Fibroblast of upper back skin (primary cell): Measurements from ENCODE around the gene RIPOR2.

Source experiments
- DNase-seq: peaks from one replicate; pipeline ENCODE4 v3.0.0-alpha.2; 2013

RIPOR2 gene, protein sequence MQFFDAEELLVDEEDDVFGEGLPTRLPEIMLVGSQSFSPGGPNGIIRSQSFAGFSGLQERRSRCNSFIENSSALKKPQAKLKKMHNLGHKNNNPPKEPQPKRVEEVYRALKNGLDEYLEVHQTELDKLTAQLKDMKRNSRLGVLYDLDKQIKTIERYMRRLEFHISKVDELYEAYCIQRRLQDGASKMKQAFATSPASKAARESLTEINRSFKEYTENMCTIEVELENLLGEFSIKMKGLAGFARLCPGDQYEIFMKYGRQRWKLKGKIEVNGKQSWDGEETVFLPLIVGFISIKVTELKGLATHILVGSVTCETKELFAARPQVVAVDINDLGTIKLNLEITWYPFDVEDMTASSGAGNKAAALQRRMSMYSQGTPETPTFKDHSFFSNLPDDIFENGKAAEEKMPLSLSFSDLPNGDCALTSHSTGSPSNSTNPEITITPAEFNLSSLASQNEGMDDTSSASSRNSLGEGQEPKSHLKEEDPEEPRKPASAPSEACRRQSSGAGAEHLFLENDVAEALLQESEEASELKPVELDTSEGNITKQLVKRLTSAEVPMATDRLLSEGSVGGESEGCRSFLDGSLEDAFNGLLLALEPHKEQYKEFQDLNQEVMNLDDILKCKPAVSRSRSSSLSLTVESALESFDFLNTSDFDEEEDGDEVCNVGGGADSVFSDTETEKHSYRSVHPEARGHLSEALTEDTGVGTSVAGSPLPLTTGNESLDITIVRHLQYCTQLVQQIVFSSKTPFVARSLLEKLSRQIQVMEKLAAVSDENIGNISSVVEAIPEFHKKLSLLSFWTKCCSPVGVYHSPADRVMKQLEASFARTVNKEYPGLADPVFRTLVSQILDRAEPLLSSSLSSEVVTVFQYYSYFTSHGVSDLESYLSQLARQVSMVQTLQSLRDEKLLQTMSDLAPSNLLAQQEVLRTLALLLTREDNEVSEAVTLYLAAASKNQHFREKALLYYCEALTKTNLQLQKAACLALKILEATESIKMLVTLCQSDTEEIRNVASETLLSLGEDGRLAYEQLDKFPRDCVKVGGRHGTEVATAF

DNA sequence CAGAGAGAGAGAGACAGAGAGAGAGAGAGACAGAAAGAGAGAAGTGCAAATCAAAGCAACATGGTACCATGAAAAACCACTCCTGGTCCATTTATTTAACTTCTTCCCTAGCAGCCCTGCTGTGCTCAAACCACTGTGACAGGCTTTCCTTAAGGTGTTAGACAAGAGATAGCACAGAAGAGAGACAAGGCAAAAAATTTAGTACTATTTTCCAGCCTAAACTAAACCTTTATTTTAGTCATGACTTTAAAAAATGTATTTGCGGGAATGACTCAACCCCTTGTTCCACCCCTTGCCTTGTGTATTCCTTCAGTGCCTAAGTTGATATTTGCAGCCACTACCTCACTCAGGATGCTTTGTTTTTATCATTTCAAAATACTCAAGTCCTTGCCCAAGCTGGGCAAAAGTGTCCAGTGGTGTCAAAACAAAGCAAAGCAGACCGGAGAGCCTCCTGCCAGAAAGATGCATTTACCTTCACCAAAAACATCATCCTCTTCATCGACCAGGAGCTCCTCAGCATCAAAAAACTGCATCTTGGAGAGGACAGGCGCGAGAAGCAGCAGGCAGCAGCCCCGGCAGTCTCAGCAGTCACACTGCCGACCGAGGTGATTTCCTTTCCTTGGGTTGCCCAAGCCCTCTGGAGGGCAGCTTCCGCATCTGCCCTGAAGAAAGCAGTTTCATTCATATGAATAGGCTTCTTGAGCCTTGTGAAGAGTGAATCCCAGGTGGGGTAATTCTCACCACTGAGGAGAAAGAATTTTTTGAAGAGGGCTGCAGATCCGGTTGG is at the start of gene RIPOR2:
RIPOR2 (minus strand) TSS at position 595 of the 787 bp plus-strand sequence; CDS start at position 533, 62 bp downstream.
- DNase-seq = no peak

DNA sequence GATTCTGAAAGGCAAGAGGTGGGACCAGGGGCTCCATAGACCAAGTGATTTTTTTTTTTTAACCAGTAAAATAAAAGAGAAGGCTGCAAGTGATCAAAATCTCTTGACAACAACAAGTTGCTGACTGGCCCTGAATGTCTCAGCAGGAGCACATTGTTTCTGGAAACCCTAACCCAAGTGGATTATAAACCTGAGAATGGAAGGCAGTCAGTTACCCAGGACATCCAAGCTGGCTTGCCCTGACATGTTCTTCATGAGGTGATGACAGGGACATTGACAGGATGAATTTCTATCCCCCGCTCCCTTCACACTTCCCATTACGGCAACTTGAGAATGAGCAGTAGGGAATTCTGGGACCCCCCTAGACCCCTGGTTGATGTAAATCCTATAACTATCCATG is 49.6 kb upstream of the RIPOR2 start:
- DNase-seq = no peak

DNA sequence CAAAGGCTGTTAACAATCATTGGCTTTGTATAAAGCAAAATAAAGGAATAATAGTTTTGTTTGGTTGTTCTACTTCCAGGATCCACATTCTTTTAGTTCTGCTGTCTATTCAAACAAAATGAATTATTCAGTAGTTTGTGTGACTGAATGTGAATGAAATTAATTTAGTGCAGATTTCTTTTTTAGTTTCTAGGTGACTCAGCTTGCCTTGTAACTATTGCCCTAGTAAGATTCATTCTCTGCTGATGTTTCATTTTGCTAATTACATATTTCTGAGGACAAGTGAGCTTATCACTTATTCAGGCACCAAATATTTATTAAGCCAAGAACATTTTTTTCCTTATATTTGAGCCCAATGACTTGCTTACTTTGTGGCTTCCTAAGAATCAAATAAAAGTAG is 46.5 kb upstream of the RIPOR2 start:
- DNase-seq = peak; percentile 79

DNA sequence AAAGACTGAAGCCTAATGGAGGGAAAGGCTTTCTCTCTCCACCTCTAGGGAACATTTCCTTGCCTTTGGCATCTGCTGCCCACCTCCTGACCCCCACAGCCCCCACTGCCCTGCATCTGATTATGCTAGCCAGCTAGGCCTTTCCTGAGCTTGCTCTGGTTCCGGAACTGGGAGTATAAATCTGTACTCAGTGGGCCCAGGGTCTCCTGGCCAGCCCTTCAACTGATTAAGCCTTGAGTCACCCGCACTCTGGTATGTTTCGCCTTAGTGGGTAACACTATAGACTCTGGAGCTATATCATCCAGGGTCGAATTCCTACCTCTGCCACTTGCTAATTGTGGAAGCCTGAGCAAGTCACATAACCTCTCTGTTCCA is 45.6 kb upstream of the RIPOR2 start:
- peak; percentile 78 for DNase-seq

DNA sequence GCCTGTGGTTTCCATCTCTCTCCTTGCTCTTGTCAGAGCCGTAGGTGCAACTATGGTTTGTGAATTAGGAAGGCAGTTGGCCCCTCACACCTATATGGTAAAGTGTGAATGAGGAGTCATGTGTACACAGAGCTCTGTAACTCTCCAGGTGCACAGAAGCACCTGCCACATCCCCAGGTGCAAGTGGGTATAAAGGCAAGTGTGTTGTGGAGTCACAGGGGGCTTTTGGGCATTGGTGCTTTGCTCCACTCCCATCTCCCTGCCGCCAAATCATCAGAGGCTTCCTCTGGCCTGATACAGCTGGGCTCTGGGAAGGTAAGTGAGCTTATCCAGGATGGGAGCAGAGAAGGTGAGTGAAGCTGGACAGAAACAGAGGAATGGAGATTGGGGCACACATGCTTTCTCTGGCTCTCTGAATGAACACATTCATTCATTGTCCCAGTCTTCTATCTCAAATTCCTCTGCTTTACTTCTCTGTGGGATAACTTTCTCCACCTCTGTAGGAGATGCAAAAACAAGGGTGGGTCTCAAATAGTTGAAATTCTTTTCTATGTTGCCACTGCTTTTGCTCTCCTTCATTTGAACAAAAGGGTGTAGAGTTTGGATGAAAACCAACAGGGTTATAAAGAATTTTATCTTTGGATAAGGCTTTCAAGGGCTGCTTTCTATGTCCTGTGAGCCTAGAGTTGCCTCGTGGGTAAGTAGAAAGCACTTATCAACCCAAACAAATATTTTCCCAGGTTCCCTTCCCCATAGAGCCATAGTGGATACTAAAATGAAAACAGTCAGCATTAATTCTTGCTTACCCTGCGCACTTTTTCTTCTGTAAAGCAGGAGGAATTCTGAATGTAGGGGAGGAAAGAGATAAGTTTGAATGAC is 45.0 kb upstream of the RIPOR2 start:
- peak; percentile 73 for DNase-seq

DNA sequence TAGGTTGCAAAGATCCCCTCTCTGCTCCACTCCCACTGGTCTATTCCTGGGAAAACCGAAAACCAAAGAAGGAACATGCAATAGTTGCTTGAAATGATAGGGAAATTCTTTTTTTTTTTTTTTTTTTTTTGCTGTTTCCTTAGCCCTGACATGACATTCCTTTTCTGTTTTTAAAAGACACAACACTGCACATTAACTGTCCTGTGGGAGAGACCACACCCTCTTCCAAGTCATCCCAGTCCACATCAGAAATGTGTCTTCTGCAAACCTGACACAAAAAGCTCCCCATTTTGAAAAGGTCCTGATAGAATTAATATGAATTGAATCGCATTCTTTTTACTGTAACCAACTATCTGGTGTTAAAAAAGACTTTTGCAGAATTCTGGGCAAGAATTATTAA is 43.4 kb upstream of the RIPOR2 start:
- no peak for DNase-seq

DNA sequence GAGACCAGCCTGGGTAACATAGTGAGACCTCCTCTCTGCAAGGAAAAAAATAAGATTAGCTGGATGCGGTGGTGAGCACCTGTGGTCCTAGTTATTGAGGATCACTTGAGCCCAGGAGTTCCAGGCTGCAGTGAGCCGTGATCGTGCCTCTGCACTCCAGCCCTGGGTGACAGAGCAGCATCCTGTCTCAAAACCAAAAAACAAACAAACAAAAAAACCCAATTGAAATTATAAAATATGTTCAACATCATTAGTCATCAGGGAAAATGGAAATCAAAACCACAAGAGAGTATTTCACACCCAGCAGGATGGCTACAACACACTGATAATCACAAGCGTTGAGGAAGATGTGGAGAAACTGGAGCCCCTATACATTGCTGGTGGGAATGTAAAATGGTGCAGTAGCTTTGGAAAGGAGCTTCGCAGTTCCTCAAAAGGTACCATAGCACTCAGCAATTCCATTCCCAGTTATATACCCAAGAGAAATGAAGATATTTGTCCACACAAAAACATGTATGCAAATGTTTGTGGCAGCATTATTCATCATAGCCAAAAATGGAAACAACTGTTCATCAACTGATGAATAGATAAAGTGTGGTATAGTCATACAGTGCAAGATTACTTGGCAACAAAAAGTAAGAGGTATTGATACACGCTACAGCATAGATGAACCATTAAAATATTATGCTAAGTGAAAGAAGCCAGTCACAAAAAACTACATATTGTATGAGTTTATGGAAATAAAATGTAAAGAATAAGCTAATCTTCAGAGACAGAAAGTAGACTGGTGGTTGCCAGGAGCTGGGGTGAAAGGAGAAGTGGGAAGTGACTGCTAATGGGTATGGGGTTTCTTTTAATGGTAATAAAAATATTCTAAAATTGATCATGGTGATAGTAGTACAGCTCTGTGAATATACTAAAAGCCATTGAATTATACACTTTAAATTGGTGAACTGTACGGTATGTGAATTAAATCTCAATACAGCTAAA is 38.7 kb upstream of the RIPOR2 start:
- no peak for DNase-seq

DNA sequence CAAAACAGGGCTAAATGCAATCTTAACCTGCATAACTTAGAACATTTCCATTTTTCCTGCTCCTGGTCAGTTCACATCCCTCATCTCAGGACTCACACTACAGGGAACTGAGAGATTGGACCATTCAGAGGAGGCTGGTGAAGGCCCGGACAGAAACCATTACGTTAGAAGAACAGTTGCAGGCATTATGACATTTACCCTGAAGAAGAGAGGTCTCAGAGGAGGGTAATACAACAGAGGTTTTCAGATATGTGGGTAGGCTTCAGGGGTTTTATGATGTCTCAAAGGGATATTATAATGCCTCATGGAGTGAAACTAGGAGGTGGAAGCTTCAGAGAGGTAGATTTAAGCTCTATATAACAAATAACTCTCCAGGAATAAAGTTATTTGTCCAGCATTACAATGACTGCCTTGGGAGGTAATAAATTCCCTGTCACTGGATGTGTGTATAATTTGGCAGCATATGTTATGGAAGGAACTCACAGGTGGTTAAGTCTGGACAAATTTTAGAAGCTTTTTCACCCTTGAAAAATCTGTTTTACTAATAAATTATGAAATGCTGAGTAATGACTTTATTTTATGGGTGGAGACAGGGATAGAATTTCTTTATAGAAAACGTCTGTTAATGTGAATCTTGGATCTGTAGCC is 36.7 kb upstream of the RIPOR2 start:
- peak; percentile 49 for DNase-seq

DNA sequence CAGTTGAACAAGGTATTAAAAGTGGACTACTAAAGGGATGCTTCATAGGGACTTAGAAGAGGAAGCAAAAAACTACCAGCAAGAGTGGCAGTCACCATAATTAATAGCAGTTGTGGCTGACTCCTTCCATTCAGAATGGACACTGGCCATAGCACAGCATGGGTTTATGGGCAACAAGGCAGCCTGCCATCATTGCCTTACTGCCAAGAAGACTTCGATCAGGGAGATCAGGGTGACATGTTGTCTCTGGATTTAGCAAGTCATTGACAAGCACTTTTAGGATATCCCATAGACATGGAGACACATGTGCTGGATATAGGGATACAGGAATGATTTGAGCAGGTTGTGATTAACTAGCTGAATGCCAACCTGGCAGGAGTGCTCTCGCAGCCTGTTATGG is 35.3 kb upstream of the RIPOR2 start:
- no peak for DNase-seq

DNA sequence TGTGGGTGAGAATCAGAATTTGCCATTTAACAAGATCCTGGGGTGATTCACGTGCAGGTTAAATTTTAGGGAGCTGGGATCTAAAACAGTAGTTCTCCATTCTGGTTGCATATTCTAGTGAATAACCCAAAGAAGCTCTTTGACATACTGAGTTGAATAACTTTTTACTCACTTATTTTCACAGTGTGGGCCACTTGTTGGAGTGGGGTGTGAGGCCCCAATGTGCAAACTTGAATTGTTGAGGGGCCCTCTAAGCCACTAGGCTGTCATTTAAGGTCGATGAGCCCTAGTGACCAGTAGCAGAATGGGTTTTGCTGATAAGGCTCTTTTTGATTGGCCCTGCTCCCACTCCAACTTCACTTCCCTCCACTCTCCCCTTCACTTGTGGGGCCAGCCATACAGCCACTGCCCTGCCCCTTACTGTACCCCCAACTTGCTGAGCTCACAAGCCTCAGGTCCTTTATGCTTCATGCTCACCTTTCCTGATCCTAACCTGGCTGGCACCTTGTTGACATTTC is 33.6 kb upstream of the RIPOR2 start:
- no peak for DNase-seq

DNA sequence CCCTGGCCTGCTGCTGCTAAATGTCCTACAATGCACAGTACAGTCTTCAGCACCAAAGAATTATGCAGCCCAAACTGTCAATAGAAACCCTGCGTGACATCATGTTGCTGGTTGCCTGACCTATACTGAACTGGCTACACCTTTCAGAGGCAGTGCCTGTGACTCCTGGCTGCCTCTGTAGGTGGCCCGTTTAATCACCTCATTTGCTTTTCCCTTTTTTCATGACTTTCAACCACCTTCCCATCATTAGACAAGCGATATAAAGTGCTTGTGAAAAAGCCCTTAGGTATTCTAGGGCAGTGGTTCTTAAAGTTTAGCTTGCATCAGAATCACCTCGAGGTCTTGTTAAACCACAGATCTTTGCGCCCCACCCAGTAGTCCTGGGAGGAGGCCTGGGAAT is 33.0 kb upstream of the RIPOR2 start:
- no peak for DNase-seq

DNA sequence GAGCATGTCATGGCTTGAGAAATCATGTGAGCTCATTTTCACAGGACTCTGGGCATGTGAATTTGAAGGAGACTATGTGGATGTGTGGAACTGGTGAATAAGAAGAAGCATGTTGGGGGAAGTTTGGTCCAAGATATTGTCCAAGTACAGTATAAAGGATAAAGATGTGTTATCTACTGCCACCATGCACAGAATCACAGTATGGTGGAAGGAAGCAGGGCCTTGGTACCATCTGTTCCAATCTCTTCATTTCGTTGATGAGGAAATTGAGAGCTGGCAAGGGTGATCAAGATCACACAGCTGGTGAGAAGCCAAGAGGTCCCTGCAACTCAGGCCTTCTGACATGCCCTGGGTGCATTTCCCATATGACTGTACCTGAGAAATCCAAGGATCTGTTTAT is 31.5 kb upstream of the RIPOR2 start:
- DNase-seq = no peak

DNA sequence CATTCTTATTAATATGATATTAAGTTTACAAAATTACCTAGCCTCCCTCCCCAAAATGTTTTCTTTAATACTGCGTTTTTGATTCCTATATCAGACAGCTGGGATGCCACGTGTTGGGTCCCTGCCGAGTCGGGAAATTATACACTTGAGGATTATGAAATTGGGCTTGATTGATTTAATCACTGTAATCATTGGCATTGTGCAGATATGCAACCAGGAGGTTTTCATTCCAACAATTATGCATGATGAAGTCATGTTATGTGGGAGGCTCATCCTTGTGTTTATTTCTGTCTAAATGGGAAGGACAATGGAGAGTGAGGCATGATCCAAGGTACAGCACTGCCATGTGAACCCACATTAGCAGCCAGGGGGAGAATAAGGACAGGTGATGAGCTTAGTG is 30.6 kb upstream of the RIPOR2 start:
- no peak for DNase-seq

DNA sequence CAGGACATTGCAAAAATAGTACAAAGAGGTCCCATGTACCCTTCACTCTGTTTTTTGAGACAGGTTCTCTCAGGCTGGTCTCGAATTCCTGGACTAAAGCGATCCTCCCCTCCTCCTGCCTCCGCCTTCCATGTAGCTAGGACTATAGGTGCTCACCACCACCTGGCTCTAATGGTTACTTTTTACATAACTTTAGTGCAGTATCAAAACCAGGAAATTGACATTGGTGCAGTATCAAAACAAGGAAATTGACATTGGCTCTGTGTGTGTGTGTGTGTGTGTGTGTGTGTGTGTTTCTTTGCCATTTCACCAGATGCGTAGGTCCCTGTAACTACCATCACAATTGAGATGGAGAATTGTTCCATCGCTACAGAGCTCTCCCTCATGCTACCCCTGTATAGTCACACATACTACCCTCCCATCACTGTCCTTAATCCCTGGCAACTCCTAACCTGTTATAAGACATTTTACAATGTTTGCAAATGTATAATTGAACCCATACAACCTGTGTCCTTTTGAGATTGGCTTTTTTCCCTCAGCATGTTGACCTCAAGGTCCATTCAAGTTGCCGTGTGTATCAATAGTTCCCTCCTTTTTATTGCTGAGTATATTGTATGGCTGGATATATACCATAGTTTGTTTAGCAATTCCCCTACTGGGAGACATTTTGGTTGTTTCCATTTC is 28.3 kb upstream of the RIPOR2 start:
- DNase-seq = no peak

DNA sequence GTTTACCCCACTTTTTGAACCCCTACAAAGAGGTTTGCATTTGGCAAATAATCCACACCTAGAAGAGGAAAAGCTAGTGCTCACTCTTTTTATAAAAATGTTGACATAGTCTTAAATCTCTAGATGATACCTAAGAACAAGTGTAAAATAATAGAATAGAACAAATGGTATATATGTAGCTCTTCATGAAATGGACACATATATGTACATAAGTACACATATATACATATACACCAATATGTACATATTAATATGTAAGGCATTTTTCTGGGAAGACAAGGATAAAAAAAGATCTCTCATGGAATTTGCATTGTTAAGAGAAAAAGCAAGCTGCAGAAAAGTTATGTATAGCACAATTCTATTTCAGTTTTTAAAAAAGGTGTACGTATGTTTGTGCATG is 27.6 kb upstream of the RIPOR2 start:
- DNase-seq = no peak

DNA sequence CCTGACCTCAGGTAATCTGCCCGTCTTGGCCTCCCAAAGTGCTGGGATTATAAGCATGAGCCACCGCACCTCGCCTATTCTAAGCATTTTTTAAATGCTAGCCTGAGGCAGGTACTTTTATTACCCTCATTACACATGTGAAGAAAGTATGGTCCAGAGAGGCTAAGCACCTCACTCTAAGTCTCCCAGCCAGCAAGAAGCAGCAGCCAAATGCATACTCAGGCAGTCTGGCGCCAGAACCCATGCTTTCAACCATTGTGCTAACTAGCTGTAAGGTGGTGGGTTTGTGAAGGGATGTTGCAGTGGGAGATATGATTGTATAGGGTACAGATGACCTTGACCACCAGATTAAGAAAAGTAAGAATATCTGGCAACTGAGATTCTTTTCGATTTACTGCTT is 26.1 kb upstream of the RIPOR2 start:
- no peak for DNase-seq

DNA sequence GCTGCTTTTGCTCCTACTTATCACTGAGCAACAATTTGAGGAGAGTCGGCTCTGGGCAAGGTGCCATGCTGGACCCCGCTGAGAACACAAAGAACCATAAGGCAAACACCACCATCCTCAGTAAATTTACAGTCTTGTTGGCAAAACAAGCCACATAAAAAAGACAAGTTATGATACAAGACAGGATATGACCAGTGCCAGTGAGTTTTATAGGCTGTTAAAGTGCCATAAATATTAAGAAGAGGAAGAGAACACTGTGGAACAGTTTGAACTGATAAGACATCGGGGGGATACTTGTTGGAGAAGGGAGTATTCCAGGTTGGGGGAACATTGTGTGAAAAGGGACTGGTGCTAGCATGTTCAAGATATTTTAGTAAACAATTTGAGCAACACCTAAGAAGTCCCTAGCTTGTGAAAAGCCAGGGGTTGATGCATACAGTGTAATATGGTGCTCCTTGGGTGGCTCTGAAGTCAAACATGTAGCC is 25.3 kb upstream of the RIPOR2 start:
- DNase-seq = no peak

DNA sequence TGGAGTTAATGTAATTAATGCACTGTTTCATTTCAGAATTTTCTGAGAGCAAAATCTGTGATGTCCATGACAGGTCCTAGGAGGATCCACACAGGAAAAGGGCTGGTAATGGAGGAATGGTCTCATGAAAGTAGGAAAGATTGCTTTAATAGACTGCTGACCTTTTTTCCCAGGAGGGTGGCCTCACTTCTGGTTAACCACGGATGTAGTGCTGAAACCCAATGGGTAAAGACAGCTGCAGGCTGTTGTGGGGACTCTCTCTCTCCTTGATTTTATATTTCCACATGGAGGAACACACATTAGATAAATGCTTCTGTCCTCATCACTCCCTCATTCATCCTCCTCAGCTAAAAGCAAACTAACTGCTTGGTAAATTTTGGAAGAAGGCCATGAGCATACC is 23.6 kb upstream of the RIPOR2 start:
- no peak for DNase-seq

DNA sequence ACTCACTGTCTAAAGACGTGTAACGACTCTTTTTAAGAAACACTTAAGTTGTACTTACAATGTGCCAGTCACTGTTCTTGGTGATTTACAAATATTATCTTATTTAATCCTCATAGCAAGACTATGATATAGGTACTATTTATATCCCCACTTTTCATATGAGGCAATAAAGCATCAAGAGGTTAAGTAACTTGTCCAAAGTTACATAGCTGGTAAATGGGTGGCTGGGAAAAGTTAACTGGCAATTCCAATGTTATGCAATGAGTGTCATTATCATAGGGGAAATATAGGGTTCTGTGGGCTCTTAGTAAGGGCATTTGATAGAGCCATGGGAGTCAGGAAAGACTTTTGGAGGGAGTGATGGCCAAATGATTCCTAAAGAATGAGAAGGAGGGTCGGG is 21.4 kb upstream of the RIPOR2 start:
- no peak for DNase-seq
